Stimulated activated CD4-positive, alpha-beta T cell treated with anti-CD3 and anti-CD28 coated beads, Interleukin-1b, Interleukin-23, amount 100 ng/mL, for 1 hour (primary cell): ENCODE measurements around the gene TIMM29.
A peak's percentile ranks its signal among the peaks of the same experiment; 100 is the strongest.
"Not testable (repeated sequence)": the region's sequence is repeated elsewhere in the genome, so short reads cannot be mapped to it uniquely, and the experiment has no call there.

ENCODE experiments used
- DNase-seq, 2 donors: peaks; one replicate each; pipeline ENCODE4 v3.0.0-alpha.2; 2020; ENCODE audit warnings: low read depth in 2 of 2

Gene TIMM29

GRCh38 chr19:10945264-10945663, 16.7 kb downstream of the TIMM29 start:
- DNase-seq = no peak

GRCh38 chr19:10946958-10947657, 18.5 kb downstream of the TIMM29 start:
- no peak for DNase-seq

GRCh38 chr19:10952809-10953208, 24.2 kb downstream of the TIMM29 start:
- DNase-seq = no peak

- DNase-seq = not testable (repeated sequence)
Measured at GRCh38 chr19:10959277-10959968, 30.8 kb downstream of the TIMM29 start.

GRCh38 chr19:10960314-10961072, 31.9 kb downstream of the TIMM29 start, which contains the start of gene SMARCA4:
TSS of gene SMARCA4 (plus strand) at chr19:10961030. CDS start at chr19:10984152, 23,122 bp downstream.
- DNase-seq = peak; percentile 96 to 98

- DNase-seq = no peak
Measured at GRCh38 chr19:10961073-10961860, 32.7 kb downstream of the TIMM29 start.

- no peak for DNase-seq
Measured at GRCh38 chr19:10962863-10963262, 34.3 kb downstream of the TIMM29 start.

- DNase-seq = no peak
Measured at GRCh38 chr19:10963865-10964264, 35.3 kb downstream of the TIMM29 start.

GRCh38 chr19:10964903-10965302, 36.3 kb downstream of the TIMM29 start:
- no peak for DNase-seq

GRCh38 chr19:10965398-10965797, 36.8 kb downstream of the TIMM29 start:
- DNase-seq = no peak

- DNase-seq = no peak
Measured at GRCh38 chr19:10966809-10967208, 38.2 kb downstream of the TIMM29 start.

GRCh38 chr19:10968527-10969135, 40.0 kb downstream of the TIMM29 start:
- DNase-seq = no peak

GRCh38 chr19:10971107-10971726, 42.6 kb downstream of the TIMM29 start:
- DNase-seq = no peak

GRCh38 chr19:10975374-10976130, 46.9 kb downstream of the TIMM29 start:
- DNase-seq = no peak

- no peak for DNase-seq
Measured at GRCh38 chr19:10976131-10976892, 47.7 kb downstream of the TIMM29 start.

- no peak for DNase-seq
Measured at GRCh38 chr19:10977742-10978092, 49.1 kb downstream of the TIMM29 start.
